OCI-LY7 (cell line): ENCODE results near the gene VPS37B. TPM values are rescaled to one million over a fixed set of nuclear protein-coding genes. Genes with fewer than 3 reads are reported as not detected.

Experiments used
- BruUV-seq: library from RNA; stranded (reverse); fragments of 400-500 nt; replicated peaks from 2 replicates; lab custom pipeline; 2021; lab: Mats Ljungman, UMichigan
- CTCF ChIA-PET: fragments of 300-600 bp; sonication (Branson Sonifier 250); formaldehyde crosslinking; loops from one replicate; lab custom pipeline; 2022; ENCODE audit warnings: antibody characterized with exemption; ENCODE audit not compliant: unreplicated experiment; lab: Charles Lee
- POLR2A ChIA-PET: fragments of 300-600 bp; sonication (Branson Sonifier 250); formaldehyde crosslinking; loops from one replicate; lab custom pipeline; 2022; ENCODE audit warnings: antibody characterized with exemption; lab: Charles Lee
- DNase-seq: peaks from one replicate; pipeline ENCODE4 v3.0.0-alpha.2; 2015; ENCODE audit warnings: low spot score
- H2AFZ ChIP-seq: fragments of 200-600 bp; sonication (generic), shearing (Covaris generic); 2 replicates; pipeline ENCODE4 v1.6.1; 2014; ENCODE audit warnings: mild to moderate bottlenecking, antibody characterized with exemption, low read length, moderate library complexity
- H3K27ac ChIP-seq: fragments of 200-600 bp; sonication (generic); 2 replicates; pipeline ENCODE4 v1.5.1; 2014; ENCODE audit warnings: mixed run types, low read depth, mild to moderate bottlenecking, moderate library complexity, low read length, inconsistent platforms; ENCODE audit not compliant: poor library complexity, severe bottlenecking
- H3K36me3 ChIP-seq: fragments of 200-600 bp; sonication (generic); 2 replicates; pipeline ENCODE4 v1.6.1; 2014; ENCODE audit warnings: mild to moderate bottlenecking, antibody characterized with exemption, low read length, moderate library complexity, mixed read lengths; ENCODE audit not compliant: insufficient read depth
- H3K4me1 ChIP-seq: fragments of 200-600 bp; sonication (generic); 2 replicates; pipeline ENCODE4 v1.5.1; 2014; ENCODE audit warnings: mild to moderate bottlenecking, low read length; ENCODE audit not compliant: insufficient read depth, poor library complexity, severe bottlenecking
- H3K4me2 ChIP-seq: fragments of 200-600 bp; sonication (generic); 2 replicates; pipeline ENCODE4 v1.6.1; 2014; ENCODE audit warnings: mild to moderate bottlenecking, low read length
- H3K4me3 ChIP-seq: fragments of 200-600 bp; sonication (generic); 2 replicates; pipeline ENCODE4 v1.5.1; 2014; ENCODE audit warnings: mild to moderate bottlenecking, low read depth, low read length; ENCODE audit not compliant: poor library complexity, severe bottlenecking
- H3K79me2 ChIP-seq: fragments of 200-600 bp; sonication (generic); 2 replicates; pipeline ENCODE4 v1.6.1; 2016; ENCODE audit warnings: low read depth, mild to moderate bottlenecking, low read length, moderate library complexity, mixed read lengths; ENCODE audit not compliant: insufficient read depth
- H3K9me2 ChIP-seq: fragments of 200-600 bp; sonication (generic); 2 replicates; pipeline ENCODE4 v1.6.1; 2016; ENCODE audit warnings: mild to moderate bottlenecking, low read length, mixed read lengths; ENCODE audit not compliant: insufficient read depth
- H3K9me3 ChIP-seq: fragments of 200-600 bp; sonication (generic); 2 replicates; pipeline ENCODE4 v1.6.1; 2014; ENCODE audit warnings: mild to moderate bottlenecking, mixed run types, low read length, mixed read lengths
- H4K20me1 ChIP-seq: fragments of 200-600 bp; sonication (generic); 2 replicates; pipeline ENCODE4 v1.6.1; 2014; ENCODE audit warnings: mild to moderate bottlenecking, antibody characterized with exemption, low read length, moderate library complexity, mixed read lengths; ENCODE audit not compliant: insufficient read depth
- CTCF ChIP-seq: fragments of 200-600 bp; sonication (generic); conservative IDR thresholded peaks from 2 replicates; pipeline ENCODE4 v1.5.1; 2014; ENCODE audit warnings: mild to moderate bottlenecking, antibody characterized with exemption, low read length, moderate library complexity, mixed read lengths
- EZH2phosphoT487 ChIP-seq: fragments of 200-600 bp; sonication (generic); IDR thresholded peaks from 2 replicates; pipeline ENCODE4 v1.6.1; 2018; ENCODE audit warnings: low read depth, borderline replicate concordance, mild to moderate bottlenecking, mixed run types, antibody characterized with exemption, low read length, moderate library complexity, mixed read lengths
- intact Hi-C: fragments of 100-400 bp; cut with micrococcal nuclease; formaldehyde crosslinking; loops from one replicate; pipeline ENCODE4 v1.10.0; 2022; ENCODE audit not compliant: unreplicated experiment
- total RNA-seq, 2 experiments: library from RNA; depleted of rRNA in 1 of 2; stranded (reverse); fragments of >200 nt in 1 of 2; shearing (Covaris generic) in 1 of 2; gene quantifications; 2 replicates each; pipeline ENCODE4 v1.2.3, GENCODE V29; 2014 to 2022

VPS37B gene
- total RNA-seq, 2 experiments from 2014 or later: 1.7 to 2.5 TPM

DNA sequence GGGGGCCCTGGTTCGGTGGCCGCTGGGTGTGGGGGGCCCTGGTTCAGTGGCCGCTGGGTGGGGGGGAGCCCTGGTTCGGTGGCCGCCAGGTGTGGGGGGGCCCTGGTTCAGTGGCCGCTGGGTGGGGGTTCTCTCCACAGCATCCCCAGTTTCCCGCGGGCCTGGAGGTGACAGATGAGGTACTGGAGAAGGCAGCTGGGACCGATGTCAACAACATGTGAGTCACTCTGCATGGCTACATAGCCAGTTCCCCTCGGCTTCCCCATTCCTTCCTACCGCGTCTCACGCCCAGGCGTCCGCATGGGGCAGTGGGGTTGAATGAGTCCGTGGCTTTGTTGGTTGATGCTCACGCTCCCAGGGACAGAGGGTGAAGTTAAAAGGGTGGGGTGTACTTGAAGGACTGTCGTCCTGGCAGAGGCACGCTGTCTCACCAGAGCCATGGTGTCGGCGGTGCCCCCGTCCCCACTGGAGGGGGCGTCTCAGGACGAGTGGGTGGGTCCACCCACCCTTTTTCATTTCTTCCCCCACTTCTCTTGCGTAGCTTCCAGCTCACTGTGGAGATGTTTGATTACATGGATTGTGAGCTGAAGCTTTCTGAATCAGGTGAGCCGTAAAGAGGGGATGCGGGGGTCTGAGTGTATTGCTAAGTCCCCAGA is 45.1 kb downstream of the VPS37B start:
- Histone ChIP-seq H4K20me1 (no peaks in the 10 kb centered on the region; the same call in 1 of the 2 replicates), H3K4me2 (no peak overlapping the region), H3K4me3 (no peak overlapping the region), H2AFZ (no peak overlapping the region), H3K9me2 (no peaks in the 10 kb centered on the region), H3K36me3 (peaks cover 38% of the 10 kb centered on the region), H3K4me1 (peaks cover 4% of the 10 kb centered on the region), H3K79me2 (peaks cover 4% of the 10 kb centered on the region; the same call in 1 of the 2 replicates), H3K27ac (no peak overlapping the region), H3K9me3 (no peaks in the 10 kb centered on the region)
- no peak for DNase-seq
- BruUV-seq: no TSS peak
- TF ChIP-seq EZH2phosphoT487: no peak
- TF ChIP-seq CTCF: no peak
- intact Hi-C loops: no loop called here
- POLR2A ChIA-PET: no interaction called here
- CTCF ChIA-PET: no interaction called here

DNA sequence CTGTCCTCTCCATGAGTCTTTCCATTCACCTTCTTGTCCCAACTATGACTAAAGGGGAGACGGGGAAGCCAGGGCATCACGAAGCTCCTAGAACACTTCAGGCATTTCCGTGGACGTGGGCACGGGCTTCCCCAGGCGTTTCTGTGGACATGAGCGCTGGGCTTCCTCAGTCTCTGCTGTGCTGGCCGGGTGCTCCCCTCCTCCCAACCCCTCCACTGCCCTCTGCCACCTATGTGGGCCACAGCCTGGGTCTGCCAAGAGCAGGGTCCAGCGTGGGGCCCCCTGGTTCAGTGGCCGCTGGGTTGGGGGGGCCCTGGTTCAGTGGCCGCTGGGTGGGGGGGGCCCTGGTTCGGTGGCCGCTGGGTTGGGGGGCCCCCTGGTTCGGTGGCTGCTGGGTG is 45.9 kb downstream of the VPS37B start:
- CTCF ChIA-PET: no interaction called here
- intact Hi-C loops: no loop called here
- no peak for TF ChIP-seq EZH2phosphoT487
- no peak for TF ChIP-seq CTCF

GRCh38 chr12:122849352-122850047 is 46.4 kb downstream of the VPS37B start:
- peaks cover 32% of the 10 kb centered on the region for H3K36me3 ChIP-seq
- H3K9me3 ChIP-seq: no peaks in the 10 kb centered on the region
- H3K4me1 ChIP-seq: peaks cover 9% of the 10 kb centered on the region
- DNase-seq: no peak
- H3K79me2 ChIP-seq: peaks cover 4% of the 10 kb centered on the region; the same call in 1 of the 2 replicates
- no peak overlapping the region for H3K4me2 ChIP-seq
- intact Hi-C loops: no loop called here
- H3K9me2 ChIP-seq: no peaks in the 10 kb centered on the region
- ChIA-PET POLR2A (no interaction called here), CTCF (no interaction called here)
- no peaks in the 10 kb centered on the region; the same call in 1 of the 2 replicates for H4K20me1 ChIP-seq
- no peak overlapping the region for H3K4me3 ChIP-seq
- H2AFZ ChIP-seq: no peak overlapping the region
- BruUV-seq: no TSS peak
- H3K27ac ChIP-seq: no peak overlapping the region
- TF ChIP-seq EZH2phosphoT487 (no peak), CTCF (no peak)

More for the DNA sequence above, 45.9 kb downstream of the VPS37B start:
- no TSS peak for BruUV-seq
- Histone ChIP-seq H3K4me1 (peaks cover 9% of the 10 kb centered on the region), H3K4me3 (no peak overlapping the region), H4K20me1 (no peaks in the 10 kb centered on the region; the same call in 1 of the 2 replicates), H3K27ac (no peak overlapping the region), H3K9me3 (no peaks in the 10 kb centered on the region), H3K79me2 (peaks cover 4% of the 10 kb centered on the region; the same call in 1 of the 2 replicates), H3K4me2 (no peak overlapping the region), H2AFZ (no peak overlapping the region), H3K36me3 (peaks cover 33% of the 10 kb centered on the region), H3K9me2 (no peaks in the 10 kb centered on the region)
- POLR2A ChIA-PET: no interaction called here
- no peak for DNase-seq
